K562 (cell line): ENCODE results near the gene SHTN1. TPM values are rescaled to one million over a fixed set of nuclear protein-coding genes. Genes with fewer than 3 reads are reported as not detected.
A peak's percentile ranks its signal among the peaks of the same experiment; 100 is the strongest.

Source experiments
- ATAC-seq: fragments of 200-7000 bp; cut with Tn5 transposase; 3 replicates; pipeline ENCODE4 v1.9.1; 2020; ENCODE audit warnings: moderate library complexity
- BruUV-seq: library from RNA; stranded (reverse); fragments of 400-500 nt; replicated peaks from 2 replicates; lab custom pipeline; 2021; lab: Mats Ljungman, UMichigan
- CTCF ChIA-PET: fragments of 300-600 bp; formaldehyde crosslinking; extraction: SDS; loops from one replicate; lab custom pipeline; 2021; ENCODE audit warnings: low intra/inter-chr PET ratio; lab: Yijun Ruan, JAX
- POLR2A ChIA-PET: fragments of 300-600, 350-650 bp; sonication (Branson Sonifier 250); formaldehyde crosslinking; extraction: SDS; loops from one replicate; lab custom pipeline; 2021; ENCODE audit warnings: antibody characterized with exemption, inconsistent platforms; lab: Yijun Ruan, JAX
- DNase-seq, 4 experiments: peaks; one replicate each; pipeline versions ENCODE4 v3.0.0 to v3.0.0-alpha.2; 2011 to 2018; ENCODE audit warnings: low spot score in 3 of 4, mixed read lengths in 3 of 4; ENCODE audit errors: extremely low read depth in 1 of 4
- FAIRE-seq: peaks from 2 replicates; lab custom pipeline; 2011; peaks lifted over from hg19 to GRCh38; lab: Jason Lieb, UNC
- H2AFZ ChIP-seq: 2 replicates; pipeline ENCODE4 v1.6.0; 2011; ENCODE audit warnings: low read depth, low read length, control low read depth, inconsistent platforms
- H3K27ac ChIP-seq: fragments of 200-600 bp; 3 replicates; pipeline ENCODE4 v1.8.0; 2011; ENCODE audit warnings: low read depth, mild to moderate bottlenecking, control low read depth, inconsistent platforms, low read length, moderate library complexity, mixed read lengths; ENCODE audit errors: extremely low read depth
- H3K27me3 ChIP-seq, 2 experiments: fragments of 300-600 bp in 1 of 2; 2 replicates in 1 of 2; 3 replicates in 1 of 2; pipeline versions ENCODE4 v1.6.0 to v1.8.0; 2011; ENCODE audit warnings: inconsistent platforms in 2 of 2, low read length in 2 of 2, mild to moderate bottlenecking in 1 of 2, mixed read lengths in 1 of 2, moderate library complexity in 1 of 2; ENCODE audit not compliant: control insufficient read depth in 2 of 2, insufficient read depth in 2 of 2
- H3K36me3 ChIP-seq: fragments of 300-600 bp; 3 replicates; pipeline ENCODE4 v1.8.0; 2011; ENCODE audit warnings: mild to moderate bottlenecking, low read length, inconsistent platforms; ENCODE audit not compliant: control insufficient read depth, insufficient read depth
- H3K4me1 ChIP-seq, 2 experiments: fragments of 200-600 bp in 1 of 2; replicated peaks in 1 of 2; 2 replicates in 1 of 2; 3 replicates in 1 of 2; pipeline versions ENCODE4 v1.5.1 to v1.8.0; 2011; ENCODE audit warnings: inconsistent platforms in 2 of 2, low read length in 2 of 2, mild to moderate bottlenecking in 1 of 2, mixed read lengths in 1 of 2, moderate library complexity in 1 of 2; ENCODE audit not compliant: control insufficient read depth in 2 of 2, insufficient read depth in 2 of 2
- H3K4me2 ChIP-seq: 2 replicates; pipeline ENCODE4 v1.6.1; 2011; ENCODE audit warnings: low read length, control low read depth, inconsistent platforms, mixed read lengths; ENCODE audit not compliant: insufficient read depth
- H3K4me3 ChIP-seq: fragments of 200-600 bp; sonication (generic), shearing (Covaris generic); 2 replicates; pipeline ENCODE4 v1.5.1; 2016; ENCODE audit warnings: control low read depth, inconsistent platforms
- H3K79me2 ChIP-seq: fragments of 200-600 bp; 3 replicates; pipeline ENCODE4 v1.8.0; 2011; ENCODE audit warnings: low read length, inconsistent platforms; ENCODE audit not compliant: control insufficient read depth, insufficient read depth
- H3K9ac ChIP-seq, 2 experiments: 2 replicates each; pipeline versions ENCODE4 v1.6.0 to v1.6.1; 2011; ENCODE audit warnings: low read depth in 2 of 2, low read length in 2 of 2, control low read depth in 1 of 2, inconsistent platforms in 1 of 2, mild to moderate bottlenecking in 1 of 2, mixed read lengths in 1 of 2; ENCODE audit not compliant: insufficient read depth in 1 of 2
- H3K9me1 ChIP-seq: one replicate; pipeline ENCODE4 v1.6.0; 2011; ENCODE audit warnings: inconsistent platforms, mild to moderate bottlenecking, low read length, moderate library complexity; ENCODE audit not compliant: control insufficient read depth, insufficient read depth
- H3K9me3 ChIP-seq: replicated peaks from 2 replicates; pipeline ENCODE4 v1.5.1; 2011; ENCODE audit warnings: low read depth, low read length, inconsistent platforms; ENCODE audit not compliant: control insufficient read depth, insufficient read depth
- H4K20me1 ChIP-seq: replicated peaks from 2 replicates; pipeline ENCODE4 v1.6.1; 2011; ENCODE audit warnings: low read length, inconsistent platforms, mixed read lengths; ENCODE audit not compliant: control insufficient read depth, insufficient read depth
- CXXC5 ChIP-seq: fragments of 250-450 bp; sonication (Bioruptor Pico); IDR thresholded peaks from 2 replicates; pipeline ENCODE4 v1.8.0; 2022; ENCODE audit warnings: inconsistent platforms, mild to moderate bottlenecking, moderate library complexity
- DNMT1 ChIP-seq: fragments of 450-650 bp; IDR thresholded peaks from 2 replicates; pipeline ENCODE4 v1.6.1; 2016; ENCODE audit warnings: antibody characterized with exemption, mild to moderate bottlenecking
- E2F4 ChIP-seq: sonication (generic); formaldehyde crosslinking; IDR thresholded peaks from 2 replicates; pipeline ENCODE4 v1.8.0; 2022; ENCODE audit warnings: mild to moderate bottlenecking, low read depth, missing genetic modification reagents
- ETV5 ChIP-seq: sonication (generic); formaldehyde crosslinking; IDR thresholded peaks from 2 replicates; pipeline ENCODE4 v1.4.0; 2020; ENCODE audit warnings: low read depth, mild to moderate bottlenecking, missing genetic modification reagents
- HOXB6 ChIP-seq: fragments of 250-450 bp; sonication (Bioruptor Pico); IDR thresholded peaks from 2 replicates; pipeline ENCODE4 v1.5.1; 2022; ENCODE audit warnings: mild to moderate bottlenecking, borderline replicate concordance
- KHSRP ChIP-seq: fragments of 450-650 bp; IDR thresholded peaks from 2 replicates; pipeline ENCODE4 v1.6.1; 2017
- MAZ ChIP-seq, 2 experiments: fragments of 450-650 bp in 1 of 2; sonication (generic) in 1 of 2; formaldehyde crosslinking; IDR thresholded peaks in 1 of 2; conservative IDR thresholded peaks in 1 of 2; 2 replicates each; pipeline versions ENCODE4 v1.4.0 to v1.5.0; 2020; ENCODE audit warnings: mild to moderate bottlenecking in 1 of 2, missing genetic modification reagents in 1 of 2
- NFIX ChIP-seq: fragments of 250-450 bp; sonication (Bioruptor Pico); IDR thresholded peaks from 2 replicates; pipeline ENCODE4 v1.4.0; 2020; ENCODE audit warnings: low read depth, mild to moderate bottlenecking, moderate library complexity
- NFRKB ChIP-seq: fragments of 450-650 bp; IDR thresholded peaks from 2 replicates; pipeline ENCODE4 v1.6.1; 2016; ENCODE audit warnings: low read depth
- PHF8 ChIP-seq: fragments of 200-600 bp; sonication (generic); IDR thresholded peaks from 2 replicates; pipeline ENCODE4 v1.6.1; 2012; ENCODE audit warnings: mixed run types, mild to moderate bottlenecking, inconsistent platforms, low read length, moderate library complexity, borderline replicate concordance
- PYGO2 ChIP-seq: fragments of 450-650 bp; IDR thresholded peaks from 2 replicates; pipeline ENCODE4 v1.6.1; 2016; ENCODE audit warnings: mild to moderate bottlenecking, missing genetic modification characterization, moderate library complexity, missing compliant biosample characterization
- TCF3 ChIP-seq: sonication (generic); formaldehyde crosslinking; IDR thresholded peaks from 2 replicates; pipeline ENCODE4 v1.4.0; 2020; ENCODE audit warnings: mild to moderate bottlenecking, missing genetic modification reagents
- TFAP4 ChIP-seq: sonication (generic); formaldehyde crosslinking; IDR thresholded peaks from 2 replicates; pipeline ENCODE4 v1.8.0; 2022; ENCODE audit warnings: missing genetic modification reagents, mild to moderate bottlenecking, moderate library complexity, borderline replicate concordance
- TSC22D4 ChIP-seq: fragments of 450-650 bp; IDR thresholded peaks from 2 replicates; pipeline ENCODE4 v1.6.1; 2016; ENCODE audit warnings: missing genetic modification characterization, missing biosample characterization, control low read depth
- XRCC3 ChIP-seq: fragments of 450-650 bp; IDR thresholded peaks from 2 replicates; pipeline ENCODE4 v1.6.1; 2017; ENCODE audit warnings: mild to moderate bottlenecking, moderate library complexity
- ZBED1 ChIP-seq: IDR thresholded peaks from 2 replicates; pipeline ENCODE4 v1.6.1; 2014
- ZNF316 ChIP-seq: fragments of 450-650 bp; IDR thresholded peaks from 2 replicates; pipeline ENCODE4 v1.6.1; 2016
- ZNF589 ChIP-seq: fragments of 200-800 bp; sonication (Bioruptor generic); IDR thresholded peaks from 2 replicates; pipeline ENCODE4 v1.6.1; 2016; ENCODE audit warnings: low read depth, missing genetic modification characterization, missing compliant biosample characterization
- ZNF785 ChIP-seq: fragments of 250-450 bp; sonication (Bioruptor Pico); IDR thresholded peaks from 2 replicates; pipeline ENCODE4 v1.4.0; 2020; ENCODE audit warnings: mild to moderate bottlenecking
- WGBS: fragments of 100-300 bp; shearing (Covaris generic); methylation state at CpG from one replicate; pipeline ENCODE4 v1.1.6; 2016; ENCODE audit warnings: low coverage, mixed read lengths; ENCODE audit not compliant: insufficient coverage; ENCODE audit errors: missing lambda C conversion rate; 5-methylcytosine and 5-hydroxymethylcytosine counted together
- in situ Hi-C: fragments of 300-500 bp; cut with MboI; formaldehyde crosslinking; loops from 4 replicates; pipeline ENCODE4 v1.15.0; 2018; ENCODE audit warnings: inconsistent platforms, mixed read lengths
- intact Hi-C: fragments of 100-400 bp; cut with micrococcal nuclease; formaldehyde crosslinking; loops from 2 replicates; pipeline ENCODE4 v1.14.2; 2022
- polyA plus RNA-seq, 8 experiments: library from polyadenylated mRNA; depleted of rRNA in 4 of 8; stranded (reverse) in 5 of 8; unstranded in 3 of 8; fragments of >200 nt; fragmentation: Nextera tagmentation in 2 of 8; fragmentation: Illumina TruSeq in 1 of 8; extraction: Ambion mirVana in 2 of 8; extraction: Trizol in 1 of 8; gene quantifications; 2 replicates each; pipeline versions ENCODE4 v1.2.1 to v1.2.3, GENCODE V29; 2011 to 2014; ENCODE audit warnings: inconsistent platforms in 1 of 8, missing spikeins in 1 of 8
- total RNA-seq, 7 experiments: library from RNA; depleted of rRNA in 6 of 7; stranded (reverse); fragments of >200 nt in 6 of 7; fragmentation: Illumina TruSeq in 2 of 7; extraction: Trizol in 2 of 7; gene quantifications; 2 replicates each; pipeline versions ENCODE4 v1.2.1 to v1.2.3, GENCODE V29; 2011 to 2021; ENCODE audit warnings: low replicate concordance in 1 of 7
- TF ChIP-seq, protein P1 (sequence below), 2 experiments: IDR thresholded peaks; 2 replicates each; pipeline ENCODE4 v1.6.1; 2011; ENCODE audit warnings: borderline replicate concordance in 1 of 2, control low read depth in 1 of 2, low read depth in 1 of 2, low read length in 1 of 2, mild to moderate bottlenecking in 1 of 2, mixed read lengths in 1 of 2, moderate library complexity in 1 of 2; ENCODE audit not compliant: insufficient read depth in 1 of 2, insufficient read length in 1 of 2, poor library complexity in 1 of 2, severe bottlenecking in 1 of 2; ENCODE audit errors: extremely low read depth in 1 of 2
- TF ChIP-seq, protein P2 (sequence below): fragments of 250-450 bp; sonication (Bioruptor Pico); IDR thresholded peaks from 2 replicates; pipeline ENCODE4 v1.8.0; 2022; ENCODE audit warnings: inconsistent platforms, mild to moderate bottlenecking, moderate library complexity, borderline replicate concordance

Gene SHTN1
- total and polyA plus RNA-seq, 9 of the 15 experiments (the other 6 are each of a cell fraction or from before 2014, with no cell fraction given): 5.4 to 21.3 (median 13.3) TPM

DNA sequence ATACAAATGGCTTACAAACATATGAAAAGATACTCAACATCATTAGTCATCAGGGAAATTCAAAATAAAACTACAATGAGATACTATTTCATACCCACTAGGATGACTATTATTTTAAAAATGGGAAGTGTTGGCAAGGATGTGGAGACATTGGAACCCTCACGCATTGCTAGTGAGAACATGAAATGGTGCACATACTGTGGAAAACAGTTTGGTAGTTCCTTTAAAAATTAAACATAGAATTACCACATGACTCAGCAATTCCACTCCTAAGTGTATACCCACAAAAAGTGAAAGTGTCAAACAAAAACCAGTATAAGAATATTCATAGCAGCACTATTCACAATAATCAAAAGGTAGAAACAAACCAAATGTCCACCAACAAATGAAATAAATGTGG is 48.5 kb upstream of the SHTN1 start:
- Histone ChIP-seq H3K9me3 (no peaks in the 10 kb centered on the region), H3K4me1 (no peaks in the 10 kb centered on the region), H3K27me3 (peaks cover 0 to 5% of the 10 kb centered on the region in 2 experiments; a peak in 1 of 5 replicates), H3K4me2 (no peak overlapping the region), H3K79me2 (no peaks in the 10 kb centered on the region), H4K20me1 (no peaks in the 10 kb centered on the region), H3K27ac (no peak overlapping the region), H3K9me1 (no peaks in the 10 kb centered on the region), H3K4me3 (no peak overlapping the region), H2AFZ (no peak overlapping the region), H3K9ac (no peak overlapping the region), H3K36me3 (no peaks in the 10 kb centered on the region)
- no peak for FAIRE-seq
- WGBS: 13% methylated on average over 1 of the region's 1 CpG
- intact Hi-C loops: no loop called here
- ChIA-PET CTCF (no interaction called here), POLR2A (no interaction called here)
- DNase-seq: no peak
- ATAC-seq: no peak
- in situ Hi-C loops: no loop called here
- BruUV-seq: no TSS peak
- peak; percentile 60; the same call in 1 of the 2 replicates for TF ChIP-seq ZNF316
- no peak for TF ChIP-seq ETV5 (CRISPR knock-in tag)
- no peak for TF ChIP-seq HOXB6 (CRISPR knock-in tag)
- no peak for TF ChIP-seq DNMT1
- TF ChIP-seq KHSRP: no peak
- no peak for TF ChIP-seq NFRKB
- TF ChIP-seq ZBED1: no peak
- no peak for TF ChIP-seq TFAP4 (CRISPR knock-in tag)
- TF ChIP-seq, protein P1, sequence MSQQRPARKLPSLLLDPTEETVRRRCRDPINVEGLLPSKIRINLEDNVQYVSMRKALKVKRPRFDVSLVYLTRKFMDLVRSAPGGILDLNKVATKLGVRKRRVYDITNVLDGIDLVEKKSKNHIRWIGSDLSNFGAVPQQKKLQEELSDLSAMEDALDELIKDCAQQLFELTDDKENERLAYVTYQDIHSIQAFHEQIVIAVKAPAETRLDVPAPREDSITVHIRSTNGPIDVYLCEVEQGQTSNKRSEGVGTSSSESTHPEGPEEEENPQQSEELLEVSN (IDR thresholded peaks at IDR 0.05; ENCODE audit: borderline replicate concordance in 1 of 2, extremely low read depth in 1 of 2, insufficient read depth in 1 of 2, insufficient read length in 1 of 2, low read depth in 1 of 2, low read length in 1 of 2, poor library complexity in 1 of 2, severe bottlenecking in 1 of 2): no peak
- TF ChIP-seq ZNF589: no peak
- no peak for TF ChIP-seq XRCC3
- TF ChIP-seq, protein P2, sequence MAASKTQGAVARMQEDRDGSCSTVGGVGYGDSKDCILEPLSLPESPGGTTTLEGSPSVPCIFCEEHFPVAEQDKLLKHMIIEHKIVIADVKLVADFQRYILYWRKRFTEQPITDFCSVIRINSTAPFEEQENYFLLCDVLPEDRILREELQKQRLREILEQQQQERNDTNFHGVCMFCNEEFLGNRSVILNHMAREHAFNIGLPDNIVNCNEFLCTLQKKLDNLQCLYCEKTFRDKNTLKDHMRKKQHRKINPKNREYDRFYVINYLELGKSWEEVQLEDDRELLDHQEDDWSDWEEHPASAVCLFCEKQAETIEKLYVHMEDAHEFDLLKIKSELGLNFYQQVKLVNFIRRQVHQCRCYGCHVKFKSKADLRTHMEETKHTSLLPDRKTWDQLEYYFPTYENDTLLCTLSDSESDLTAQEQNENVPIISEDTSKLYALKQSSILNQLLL: no peak
- TF ChIP-seq CXXC5: no peak
- TF ChIP-seq PHF8: no peak
- no peak for TF ChIP-seq PYGO2 (tag)
- no peak for TF ChIP-seq MAZ (CRISPR knock-in tag; conservative IDR thresholded peaks at IDR 0.05 in 1 of 2, IDR thresholded peaks at IDR 0.05 in 1 of 2)
- no peak for TF ChIP-seq TSC22D4 (tag)
- TF ChIP-seq NFIX (CRISPR knock-in tag): no peak
- no peak for TF ChIP-seq TCF3 (CRISPR knock-in tag)
- TF ChIP-seq ZNF785: no peak
- no peak for TF ChIP-seq E2F4 (CRISPR knock-in tag)
